HG02852 (cell line): ENCODE data around the gene SULT1C2.
"Not testable (repeated sequence)": the region's sequence is repeated elsewhere in the genome, so short reads cannot be mapped to it uniquely, and the experiment has no call there.

ENCODE experiments used
- ATAC-seq: cut with Tn5 transposase; IDR thresholded peaks from one replicate; pipeline ENCODE4 v1.9.1; 2021; ENCODE audit warnings: mild to moderate bottlenecking, moderate library complexity; ENCODE audit not compliant: unreplicated experiment

SULT1C2 gene

DNA sequence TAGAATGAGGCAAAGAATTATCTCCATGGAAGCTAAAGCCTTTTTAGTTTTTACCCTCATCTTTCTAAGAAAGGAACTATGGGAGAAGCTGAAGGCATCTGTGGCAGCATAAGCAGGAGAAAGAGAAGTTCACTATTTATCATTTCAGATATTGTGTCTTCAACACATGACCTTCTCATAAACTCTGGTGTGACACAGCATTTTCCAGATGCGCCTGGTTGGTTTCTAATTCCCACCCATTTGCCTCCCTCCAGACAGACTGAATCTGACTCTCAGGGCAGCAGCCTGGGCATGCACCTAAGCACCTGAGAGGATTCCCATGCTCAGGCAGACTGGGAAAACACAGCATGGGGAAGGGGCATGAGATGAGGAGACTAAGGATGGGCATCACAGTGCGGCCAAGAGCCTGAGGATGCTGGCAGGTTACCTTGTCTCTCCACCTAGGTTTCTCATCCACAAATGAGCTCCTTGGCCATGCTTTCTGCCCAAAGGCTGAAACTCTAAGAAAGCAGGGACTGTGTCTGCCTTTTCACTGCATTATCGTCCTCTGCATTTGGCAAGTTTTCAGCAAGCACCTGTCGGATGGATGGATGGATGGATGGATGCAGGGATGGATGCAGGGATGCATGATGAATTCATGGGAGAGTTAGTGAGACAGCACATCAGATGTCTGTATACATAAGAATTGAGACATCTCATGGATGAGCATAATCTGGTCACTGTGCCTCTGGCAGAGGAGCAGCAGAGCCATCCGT lies 60.3 kb downstream of the SULT1C2 start:
- no peak for ATAC-seq

DNA sequence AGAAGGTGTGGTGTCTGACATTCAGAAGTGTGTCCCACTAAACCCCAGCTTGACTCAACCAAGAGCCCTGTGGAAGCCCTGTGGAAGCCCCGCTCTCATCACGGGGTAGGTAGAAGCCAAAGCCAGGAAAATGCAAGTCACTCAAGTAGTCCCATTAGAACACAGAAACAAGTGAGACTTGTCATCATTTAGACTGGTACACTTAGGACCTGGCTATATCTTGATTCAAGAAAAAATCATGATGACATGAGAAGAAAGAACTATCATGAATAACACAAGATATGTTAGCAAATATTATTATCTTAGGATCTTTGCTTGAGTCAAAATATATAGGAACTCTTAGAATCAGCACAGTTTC lies 60.9 kb downstream of the SULT1C2 start:
- no peak for ATAC-seq

DNA sequence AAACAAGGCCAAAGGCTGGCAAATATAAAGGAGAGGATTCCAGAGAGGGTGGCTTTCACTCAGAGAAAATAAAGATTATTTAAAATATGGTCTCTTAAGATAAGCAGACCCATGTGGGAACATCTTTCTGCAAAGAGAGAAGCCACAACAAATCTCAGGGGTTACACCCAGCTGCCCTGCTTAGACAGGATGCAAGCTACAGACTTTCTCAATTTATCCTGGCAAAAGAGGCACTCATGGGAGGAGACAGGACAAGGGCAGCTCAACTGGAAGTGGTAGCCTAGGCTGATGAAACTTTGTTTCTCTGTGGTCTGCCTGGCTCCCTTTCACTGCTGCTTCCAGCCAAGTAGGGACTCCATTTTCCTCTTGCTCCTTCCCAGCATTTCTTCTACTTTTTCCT lies 63.2 kb downstream of the SULT1C2 start:
- no peak for ATAC-seq

DNA sequence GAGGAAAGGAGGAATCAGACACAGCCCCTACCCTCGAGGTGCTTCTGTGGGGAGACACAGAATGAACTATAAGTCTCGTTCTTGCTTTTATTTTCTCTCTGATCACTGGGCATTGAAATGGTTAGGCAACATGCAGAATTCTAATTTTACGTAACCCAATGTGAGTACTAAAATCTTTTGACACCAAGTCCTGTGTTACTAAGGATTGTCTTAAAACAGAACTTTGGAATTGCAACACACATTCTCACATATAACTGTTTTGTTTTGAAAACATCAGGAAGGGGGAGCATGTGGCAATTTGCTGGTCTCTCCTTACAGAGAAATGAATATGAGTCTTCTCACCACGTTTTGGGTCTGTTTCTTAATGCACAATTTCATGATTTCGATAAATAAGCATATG lies 65.4 kb downstream of the SULT1C2 start:
- ATAC-seq, result no peak

DNA sequence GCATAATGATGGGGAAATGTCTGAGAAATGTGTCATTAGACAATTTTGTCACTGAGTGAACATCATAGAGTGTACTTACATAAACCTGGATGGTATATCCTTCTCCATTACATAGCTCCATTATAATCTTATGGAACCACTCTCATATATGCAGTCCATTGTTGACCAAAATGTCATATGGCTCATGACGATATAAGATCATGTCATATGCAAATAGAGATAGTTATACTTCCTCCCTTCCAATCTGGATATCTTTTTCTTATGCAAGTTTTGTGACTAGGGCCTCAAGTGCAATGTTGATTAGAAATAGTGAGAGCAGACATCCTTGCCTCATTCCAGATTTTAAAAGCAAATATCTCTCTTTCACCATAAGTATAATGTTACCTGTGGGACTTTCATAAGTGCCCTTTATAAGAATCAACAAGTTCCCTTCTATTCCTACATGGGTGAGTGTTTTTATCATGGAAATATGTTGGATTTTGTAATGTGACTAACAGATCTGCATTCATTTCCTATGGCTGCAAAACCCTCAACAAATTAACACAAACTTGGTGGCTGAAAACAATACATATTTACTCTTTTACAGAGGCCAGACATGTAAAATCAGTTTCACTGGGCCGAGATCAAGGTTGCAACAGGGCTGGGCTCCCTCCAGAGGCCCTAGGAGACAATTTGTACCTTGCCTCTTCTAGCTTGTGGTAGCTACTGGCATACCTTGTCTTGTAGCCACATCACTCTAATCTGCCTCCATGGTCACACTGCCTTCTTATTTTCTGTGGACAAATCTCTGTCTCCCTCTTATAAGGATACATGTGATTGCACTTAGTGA lies 67.4 kb downstream of the SULT1C2 start:
- ATAC-seq, result no peak

DNA sequence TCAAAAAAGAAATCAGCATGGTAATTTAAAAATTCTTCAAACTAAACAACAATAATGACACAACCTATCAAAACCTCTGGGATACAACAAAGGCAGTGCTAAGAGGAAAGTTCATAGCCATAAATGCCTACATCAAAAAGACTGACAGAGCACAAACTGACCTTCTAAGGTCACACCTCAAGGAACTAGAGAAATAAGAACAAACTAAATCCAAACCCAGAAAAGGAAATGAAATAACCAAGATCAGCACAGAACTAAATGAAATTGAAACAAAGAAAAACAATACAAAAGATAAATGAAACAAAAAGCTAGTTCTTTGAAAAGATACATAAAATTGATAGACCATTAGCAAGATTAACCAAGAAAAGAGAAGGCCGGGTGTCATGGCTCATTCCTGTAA lies 70.6 kb downstream of the SULT1C2 start:
- not testable (repeated sequence) for ATAC-seq
